GM10266 (cell line): ENCODE measurements around the gene CHORDC1.
"Not testable (repeated sequence)": the region's sequence is repeated elsewhere in the genome, so short reads cannot be mapped to it uniquely, and the experiment has no call there.

Experiments used
- DNase-seq: peaks from one replicate; pipeline ENCODE4 v3.0.0; 2012; ENCODE audit errors: extremely low spot score
- CTCF ChIP-seq: IDR thresholded peaks from 2 replicates; pipeline ENCODE4 v1.5.1; 2012; ENCODE audit warnings: mild to moderate bottlenecking, low read depth; ENCODE audit not compliant: control insufficient read depth, insufficient read depth; ENCODE audit errors: missing control alignments

CHORDC1 gene

GRCh38 chr11:90218606-90219005, 4.2 kb downstream of the CHORDC1 start:
- no peak for DNase-seq
- TF ChIP-seq CTCF = no peak

- no peak for DNase-seq
- TF ChIP-seq CTCF = no peak
Observed at GRCh38 chr11:90216611-90217010, 6.2 kb downstream of the CHORDC1 start.

GRCh38 chr11:90213322-90213721, 9.5 kb downstream of the CHORDC1 start:
- DNase-seq = no peak
- no peak for TF ChIP-seq CTCF

GRCh38 chr11:90208857-90209256, 14.0 kb downstream of the CHORDC1 start:
- TF ChIP-seq CTCF = no peak
- DNase-seq = no peak

GRCh38 chr11:90207992-90208391, 14.9 kb downstream of the CHORDC1 start:
- not testable (repeated sequence) for DNase-seq

GRCh38 chr11:90204832-90205646, 17.8 kb downstream of the CHORDC1 start:
- DNase-seq = peak; percentile 23
- TF ChIP-seq CTCF = peak; percentile 81

- no peak for TF ChIP-seq CTCF
- no peak for DNase-seq
Observed at GRCh38 chr11:90204407-90204806, 18.4 kb downstream of the CHORDC1 start.
